HG02588 (cell line): ENCODE measurements around the gene FDX2.
A peak's percentile ranks its signal among the peaks of the same experiment; 100 is the strongest.

Experiments used
- ATAC-seq: cut with Tn5 transposase; IDR thresholded peaks from one replicate; pipeline ENCODE4 v1.9.1; 2021; ENCODE audit warnings: mild to moderate bottlenecking, moderate library complexity; ENCODE audit not compliant: unreplicated experiment

FDX2 gene

DNA sequence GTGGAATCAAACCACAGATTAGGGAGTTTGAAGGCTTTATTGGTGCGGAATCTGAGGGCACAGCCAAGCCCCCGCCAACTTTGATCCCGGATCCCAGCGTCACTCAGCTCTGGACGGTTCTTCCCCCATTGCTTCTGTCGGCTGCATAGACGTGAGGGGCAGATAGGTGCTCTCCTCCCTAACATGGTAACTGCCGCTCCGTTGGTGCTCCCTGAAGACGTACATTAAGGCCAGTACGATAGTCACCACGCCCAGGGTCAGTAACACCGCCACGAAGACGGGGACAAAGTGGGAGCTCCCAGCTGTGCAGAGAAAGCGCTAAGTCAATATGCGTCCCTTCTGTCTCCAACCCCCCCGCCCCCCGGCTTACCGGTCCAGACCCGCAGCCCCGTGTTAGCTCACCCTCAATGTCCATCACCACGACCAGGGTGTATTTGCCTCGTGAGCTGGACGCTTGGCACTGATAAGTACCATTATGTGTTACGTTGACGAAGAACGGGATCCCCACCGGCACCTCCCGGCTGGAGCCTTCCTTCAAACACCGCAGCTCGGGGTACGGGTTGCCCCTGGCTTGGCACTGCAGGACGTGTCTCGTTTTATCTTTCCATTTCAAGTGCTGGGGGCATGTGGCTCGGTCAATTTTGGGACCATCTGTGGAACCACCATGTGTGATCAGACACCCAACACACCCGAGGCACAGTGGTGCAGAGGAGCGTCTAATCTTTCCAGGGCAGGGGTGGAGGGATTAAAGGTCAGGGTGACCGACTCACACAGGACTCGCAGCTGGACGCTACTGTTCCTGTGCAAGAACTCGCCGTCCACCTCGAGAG, 18.2 kb upstream of the FDX2 start:
- peak; percentile 3 for ATAC-seq

DNA sequence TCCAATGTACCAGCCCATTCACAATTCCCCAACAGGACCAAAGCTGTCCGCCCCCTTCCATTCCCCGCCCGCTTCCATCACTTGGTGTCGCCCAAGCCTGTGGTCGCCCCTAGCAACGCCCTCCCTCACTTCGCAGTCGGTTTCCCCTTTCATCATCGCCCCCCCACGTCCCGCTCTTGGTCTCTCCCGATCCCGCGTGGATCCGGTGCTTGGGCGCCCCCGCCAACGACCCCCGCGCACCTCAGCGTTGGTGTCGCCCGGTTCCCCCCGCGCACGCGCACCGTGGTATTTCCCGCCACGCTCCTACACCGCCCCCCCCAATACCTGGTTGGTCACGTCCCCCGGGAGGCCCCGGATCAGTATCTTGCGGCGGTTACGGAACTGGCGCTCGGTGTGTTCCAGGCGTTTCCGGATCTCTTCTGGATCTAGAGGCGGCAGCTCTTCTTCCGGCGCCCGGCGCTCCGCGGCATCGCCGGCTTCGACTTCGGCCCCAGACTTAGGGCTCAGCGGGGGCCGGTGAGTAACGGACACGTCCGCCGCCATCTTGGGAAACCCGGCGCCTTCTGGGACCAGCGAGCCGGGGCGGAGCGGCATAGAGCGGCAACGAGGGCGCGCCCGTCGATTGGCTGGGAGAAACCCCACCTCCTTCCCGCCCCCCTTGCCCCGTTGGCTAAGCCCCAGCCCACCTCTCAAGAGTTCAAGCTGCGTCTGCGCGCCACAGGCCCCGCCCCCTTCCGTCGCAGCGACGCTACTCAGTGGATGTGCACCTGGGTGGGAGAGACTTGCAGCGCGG, 17.3 kb upstream of the FDX2 start, which contains the start of gene RAVER1:
TSS of gene RAVER1 (minus strand) at position 565 of the 793 bp plus-strand sequence. CDS start at position 543, 22 bp downstream.
- peak; percentile 85 for ATAC-seq

DNA sequence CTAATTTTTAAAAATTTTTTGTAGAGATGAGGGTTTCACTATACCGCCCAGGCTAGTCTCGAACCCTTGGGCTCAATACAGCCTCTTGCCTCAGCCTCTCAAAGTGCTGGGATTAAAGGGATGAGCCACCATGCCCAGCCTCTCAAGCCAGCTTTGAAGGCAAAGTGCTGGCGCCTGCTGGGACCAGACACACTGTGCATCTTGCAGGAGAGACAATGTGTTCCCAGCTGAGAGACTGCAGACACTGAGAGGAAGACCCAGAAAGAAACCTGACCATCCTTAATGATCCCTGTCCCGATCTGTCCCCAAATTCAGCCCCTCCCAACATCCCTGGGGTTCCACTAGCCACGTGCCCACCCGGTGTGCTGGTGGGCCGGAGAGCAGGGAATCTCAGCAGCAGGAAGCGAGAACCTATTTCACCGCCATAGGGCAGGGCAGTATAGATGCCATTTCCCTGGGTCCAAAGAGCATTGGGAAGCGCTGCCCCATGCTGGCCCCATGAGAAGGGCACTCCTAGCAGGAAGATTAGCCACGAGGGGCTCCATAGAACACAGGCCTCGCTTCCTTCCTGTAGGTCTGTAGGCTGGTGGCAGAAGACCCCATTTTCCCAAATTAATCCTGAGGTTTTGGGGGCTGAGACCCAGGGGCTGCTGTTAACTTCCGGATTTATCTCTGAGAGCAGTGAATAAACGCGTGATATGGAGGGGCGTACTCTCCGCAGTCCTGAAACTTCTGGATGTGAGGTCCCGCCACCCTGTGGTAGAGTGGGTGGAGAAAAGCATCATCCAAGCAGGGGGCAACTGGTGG, 16.5 kb upstream of the FDX2 start:
- no peak for ATAC-seq

DNA sequence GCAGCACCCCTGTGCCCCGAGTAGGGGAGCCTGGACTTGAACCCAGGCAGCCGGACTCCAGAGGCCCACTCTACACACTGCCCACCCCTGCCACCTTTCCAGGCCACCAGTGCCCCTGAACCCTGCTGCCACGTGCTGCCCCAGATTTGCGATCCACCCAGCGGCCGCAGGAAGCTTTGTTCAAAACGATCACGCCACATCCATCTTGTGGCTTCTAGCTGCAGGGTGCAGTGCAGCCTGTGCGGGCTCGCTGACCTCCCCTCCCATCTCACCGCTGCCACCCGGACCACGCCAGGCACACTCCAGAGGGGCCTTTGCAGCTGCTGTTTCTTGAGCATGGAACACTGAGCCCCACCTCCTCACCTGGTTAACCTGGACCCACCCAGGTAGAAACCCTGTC, 13.7 kb upstream of the FDX2 start:
- ATAC-seq: no peak

DNA sequence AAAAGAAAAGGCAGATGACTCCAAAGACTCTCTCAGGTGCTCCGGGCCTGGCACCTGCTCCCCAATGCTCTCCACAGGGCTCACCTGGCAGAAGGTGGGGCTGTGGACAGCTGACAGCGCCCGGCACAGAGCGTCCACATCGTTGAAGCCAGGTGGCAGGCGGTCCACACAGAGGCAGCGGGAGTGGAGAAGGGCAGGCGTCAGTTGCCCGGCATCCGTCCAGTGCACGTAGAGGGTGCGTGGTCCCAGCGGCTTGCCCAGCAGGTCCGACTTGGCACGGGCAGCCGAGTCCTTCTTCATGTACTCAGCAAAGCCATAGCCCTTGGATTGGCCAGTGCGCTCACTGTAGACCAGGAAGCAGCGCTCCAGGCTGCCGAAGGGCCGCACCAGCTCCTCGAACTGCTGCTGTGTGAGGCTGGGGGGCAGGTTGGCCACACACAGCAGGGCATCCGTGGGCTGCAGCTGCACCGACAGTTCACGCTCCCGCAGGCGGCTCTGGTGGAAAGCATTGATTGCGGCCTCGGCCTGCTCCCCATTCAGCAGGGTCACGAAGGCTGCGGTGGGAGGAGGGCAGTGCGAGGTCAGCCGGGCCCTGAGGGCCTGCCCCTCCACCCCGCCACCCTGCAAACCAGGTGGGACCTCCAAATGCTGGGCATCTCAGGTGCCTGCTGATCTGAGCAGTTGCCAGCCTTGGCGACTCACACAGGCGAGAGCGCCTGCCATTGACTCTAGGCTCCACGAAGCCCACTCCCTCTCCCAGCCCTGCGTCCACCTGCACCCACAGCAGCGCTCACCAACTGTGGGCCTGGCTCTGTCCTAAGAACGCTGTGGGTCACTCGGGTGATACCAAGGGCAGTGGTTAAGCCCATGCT, 13.0 kb upstream of the FDX2 start:
- ATAC-seq: no peak

DNA sequence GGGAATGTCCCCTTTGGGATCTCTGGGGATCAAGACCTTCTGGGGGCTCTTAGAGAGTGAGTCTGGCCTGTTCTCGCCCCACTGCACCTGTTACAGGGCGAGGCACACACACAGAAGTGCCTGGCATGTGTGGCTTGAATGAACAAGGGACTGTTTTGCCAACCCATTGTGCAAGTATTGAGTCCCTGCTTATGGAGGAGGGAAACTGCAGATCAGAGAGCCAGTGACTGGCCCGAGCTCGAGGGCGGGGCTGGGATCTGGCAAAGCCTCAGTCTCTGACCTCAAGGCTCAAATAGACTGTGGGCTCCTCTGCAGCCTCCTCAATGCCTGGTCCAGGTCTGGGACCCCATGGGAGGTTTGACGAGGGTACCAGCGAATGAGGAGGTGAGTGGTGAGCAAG, 12.0 kb upstream of the FDX2 start:
- no peak for ATAC-seq

DNA sequence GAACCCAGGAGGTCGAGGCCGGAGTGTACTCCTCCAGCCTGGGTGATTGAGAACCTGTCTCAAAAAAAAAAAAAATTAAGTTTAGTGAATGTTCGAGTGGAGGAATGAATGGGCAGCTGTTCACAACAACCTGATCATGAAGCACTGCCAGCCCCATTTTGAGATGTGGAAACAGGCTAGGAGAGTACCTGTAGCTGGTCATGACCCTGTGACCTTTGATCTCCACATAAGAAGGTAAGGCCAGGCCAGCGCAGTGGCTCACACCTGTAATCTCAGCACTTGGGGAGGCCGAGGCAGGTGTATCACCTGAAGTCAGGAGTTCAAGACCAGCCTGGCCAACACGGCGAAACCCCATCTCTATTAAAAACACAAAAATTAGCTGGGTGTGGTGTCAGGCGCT, 9.9 kb upstream of the FDX2 start:
- no peak for ATAC-seq

DNA sequence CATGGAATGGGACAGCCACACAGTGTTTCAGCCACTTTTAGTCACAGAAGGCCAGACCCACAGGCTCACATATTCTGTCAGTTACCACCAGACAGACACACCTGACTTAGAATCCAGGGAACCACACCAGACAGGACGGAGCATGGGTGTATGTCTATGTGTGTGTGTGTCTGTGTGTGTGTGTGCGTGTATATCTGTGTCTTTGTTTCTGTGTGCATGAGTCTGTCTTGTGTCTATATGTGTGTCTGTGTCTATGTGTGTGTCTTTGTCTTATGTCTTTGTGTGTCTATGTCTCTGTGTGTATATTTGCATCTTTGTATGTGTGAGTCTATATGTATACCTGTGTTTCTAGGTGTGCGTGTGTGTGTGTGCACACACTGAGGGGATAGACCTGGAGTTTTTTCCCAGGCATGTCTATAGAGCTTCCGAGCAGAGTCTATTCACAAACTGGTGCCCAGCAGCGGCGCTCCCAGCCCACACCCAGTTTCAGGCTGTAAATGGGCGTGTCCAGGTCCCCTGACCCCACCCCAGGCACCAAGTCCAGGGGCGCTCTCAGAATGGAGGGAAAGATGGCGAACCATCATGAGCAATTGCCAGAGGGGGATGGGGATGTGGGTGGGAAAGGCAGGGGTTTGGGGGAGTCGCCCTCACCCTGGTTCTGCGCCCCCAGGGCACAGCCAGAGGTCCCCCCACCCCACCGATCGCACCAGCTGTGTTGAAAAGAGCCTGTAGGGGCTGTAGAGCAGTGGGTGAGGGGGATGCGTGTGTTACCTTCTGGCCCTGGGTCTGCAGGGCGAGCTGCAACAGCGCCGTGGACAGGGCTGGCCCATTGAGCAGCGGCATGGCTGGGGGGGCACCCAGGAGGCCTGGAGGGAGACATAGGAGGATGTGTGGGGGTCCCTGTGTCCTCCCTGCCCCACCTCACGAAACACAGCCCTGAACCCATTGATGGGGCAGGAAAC, 6.3 kb upstream of the FDX2 start:
- no peak for ATAC-seq

DNA sequence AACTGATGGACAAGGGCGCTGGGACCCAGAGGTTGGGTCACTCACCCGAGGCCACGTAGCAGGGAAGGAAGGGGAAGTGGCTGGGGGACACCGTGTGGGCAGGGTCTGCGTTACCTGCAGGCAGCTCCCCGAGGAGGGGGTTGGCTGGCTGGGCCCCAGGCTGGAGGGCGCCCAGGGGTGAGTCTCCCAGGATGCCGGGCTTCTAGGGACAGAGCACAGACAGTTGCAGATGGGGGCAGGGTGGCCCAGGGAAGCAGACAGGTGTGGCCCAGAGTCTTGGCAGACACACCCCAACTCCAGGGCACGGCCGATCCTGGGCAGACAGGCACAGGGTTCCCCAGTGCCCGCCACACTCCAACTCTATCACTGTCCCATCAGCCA, 5.6 kb upstream of the FDX2 start:
- ATAC-seq: no peak

DNA sequence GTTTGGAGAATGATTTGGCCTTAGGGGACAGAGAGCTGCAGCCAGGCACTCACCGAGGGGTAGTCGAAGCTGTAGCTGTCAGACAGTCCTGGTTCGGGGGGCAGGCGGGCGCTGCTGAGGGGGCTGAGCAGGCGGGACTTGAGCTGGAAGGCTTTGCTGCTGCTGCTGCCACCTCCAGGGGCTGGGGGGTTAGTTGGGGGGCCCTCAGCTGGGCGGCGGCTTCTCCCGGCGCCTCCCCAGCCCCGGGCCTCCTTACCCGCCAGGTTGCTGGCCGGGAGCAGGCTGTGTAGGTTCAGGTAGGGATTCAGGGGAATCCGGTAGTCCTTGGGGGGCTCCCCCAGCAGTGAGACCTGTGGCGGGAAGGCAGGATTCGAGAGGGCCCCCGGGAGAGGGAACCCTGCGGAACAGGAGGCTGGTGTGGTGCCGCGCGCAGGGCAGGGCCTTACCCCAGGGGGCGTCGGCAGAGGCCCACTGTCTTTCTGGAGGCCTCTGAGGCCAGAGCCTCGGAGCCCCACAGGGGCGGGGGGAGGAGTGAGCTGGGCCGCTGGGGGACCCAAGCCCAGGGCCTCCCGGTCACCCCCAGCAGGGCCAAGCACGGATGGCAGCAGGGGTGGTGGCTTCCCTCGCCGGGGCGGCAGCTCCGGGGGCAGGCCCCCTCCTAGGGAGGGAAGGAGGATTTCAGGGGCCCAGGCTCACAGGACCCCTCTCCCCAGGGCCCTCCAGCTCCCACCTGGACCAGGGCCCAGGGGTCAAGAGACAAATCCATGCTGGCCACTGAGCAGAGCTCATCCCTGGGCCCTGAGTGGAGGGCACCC, 5.0 kb upstream of the FDX2 start:
- no peak for ATAC-seq

DNA sequence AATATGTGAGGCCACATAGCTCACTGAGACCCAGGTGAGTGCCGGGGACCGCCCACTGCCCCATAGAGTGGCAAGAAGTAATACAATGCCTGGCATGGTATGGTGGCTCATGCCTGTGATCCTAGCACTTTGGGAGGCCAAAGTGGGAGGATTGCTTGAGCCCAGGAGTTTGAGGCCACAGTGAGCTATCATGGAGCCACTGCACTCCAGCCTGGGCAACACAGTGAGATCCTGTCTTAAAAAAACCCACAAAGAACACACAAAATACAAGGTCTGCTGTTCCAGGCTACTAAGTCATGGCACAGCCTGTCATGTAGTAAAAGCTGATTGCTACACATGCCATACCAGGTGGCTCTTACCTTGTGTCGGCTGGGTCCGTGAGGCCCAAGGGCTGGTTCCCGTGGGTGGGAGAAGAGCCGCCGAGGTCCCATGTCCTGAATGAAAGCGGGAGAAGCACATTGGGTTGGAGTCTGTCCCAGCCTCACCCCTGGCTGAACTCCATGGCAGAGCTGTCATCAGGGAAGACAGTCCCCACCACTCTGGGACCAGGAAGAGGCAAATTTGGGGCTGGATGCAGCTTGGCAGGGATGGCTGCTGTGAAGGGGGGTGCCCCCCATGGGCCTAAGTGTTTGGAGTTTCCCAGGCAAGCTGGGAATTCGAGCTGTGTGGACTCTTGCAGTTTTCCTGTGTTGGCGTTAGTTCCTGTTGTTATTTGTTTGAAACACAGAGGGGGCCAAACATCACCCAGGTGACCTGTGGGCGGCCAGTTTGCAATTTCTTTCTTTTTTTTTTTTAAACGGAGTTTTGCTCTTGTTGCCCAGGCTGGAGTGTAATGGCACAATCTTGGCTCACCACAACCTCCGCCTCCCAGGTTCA, 3.2 kb upstream of the FDX2 start:
- no peak for ATAC-seq

DNA sequence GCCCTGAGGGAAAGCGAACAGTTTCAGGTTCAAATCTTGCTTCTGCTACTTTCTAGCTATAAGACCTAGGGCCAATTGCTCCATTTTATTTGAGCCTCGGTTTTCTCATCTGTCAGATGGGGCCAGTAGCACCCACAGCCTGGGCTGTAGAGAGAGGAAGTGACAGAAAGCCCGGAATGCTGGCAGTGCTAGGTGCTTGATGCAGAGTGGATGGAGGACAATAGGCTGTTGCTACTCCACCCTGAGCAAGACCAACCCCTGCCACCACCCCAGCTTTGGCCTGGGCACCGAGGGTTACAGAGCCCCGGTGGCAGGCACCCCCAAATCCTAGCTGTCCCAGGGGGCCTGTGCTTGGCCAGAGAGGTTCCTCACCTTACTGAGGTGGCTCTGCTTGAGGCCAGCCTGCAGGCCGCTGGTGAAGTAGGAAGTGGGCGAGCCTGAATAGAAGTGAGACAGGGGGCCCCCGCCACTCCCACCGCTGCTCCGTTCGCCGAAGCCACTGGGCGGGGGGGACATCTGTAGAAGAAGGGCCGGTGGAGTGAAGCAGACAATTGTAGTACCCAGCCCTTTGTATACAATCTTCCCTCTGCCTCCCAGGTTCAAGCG, 2.1 kb upstream of the FDX2 start:
- no peak for ATAC-seq

DNA sequence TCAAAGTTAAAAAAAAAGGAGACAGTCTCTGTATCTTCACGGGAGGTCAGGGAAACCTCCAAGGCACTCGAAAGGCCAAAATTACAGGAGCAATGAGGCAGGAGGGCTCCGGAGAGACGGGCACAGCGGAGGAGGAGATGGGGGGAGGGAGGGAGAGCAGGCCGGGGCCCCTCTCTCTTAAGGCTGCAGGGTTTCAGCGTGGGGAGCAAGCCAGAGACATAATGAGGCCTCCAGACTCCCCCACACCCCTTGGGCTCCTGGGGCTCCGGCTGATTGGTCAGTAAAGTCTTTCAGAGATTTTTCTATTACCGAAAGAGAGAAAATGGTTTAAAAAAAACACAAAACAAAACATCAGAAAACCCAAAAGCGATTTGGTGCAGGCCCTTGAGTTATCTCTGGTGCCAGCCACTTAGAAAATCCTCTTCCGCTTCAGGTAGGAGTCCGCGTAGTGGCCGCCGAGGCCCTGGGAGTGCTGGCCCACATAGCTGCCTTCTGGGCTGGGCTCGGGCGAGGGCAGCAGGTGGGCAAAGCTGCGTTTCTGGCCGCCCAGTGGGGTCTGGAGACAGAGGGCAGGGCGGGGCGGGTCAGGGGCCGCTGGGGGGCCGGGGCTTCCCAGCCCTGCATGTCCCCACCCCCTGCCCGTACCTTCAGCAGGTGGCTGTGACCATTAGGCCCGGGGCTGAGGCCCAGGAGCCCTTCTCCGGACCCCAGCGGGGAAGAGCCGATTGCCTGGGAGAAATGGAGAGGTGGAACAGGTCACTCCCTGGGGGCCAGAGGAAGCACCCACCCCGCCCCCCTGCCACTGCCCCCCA, 1.4 kb upstream of the FDX2 start:
- ATAC-seq: no peak

DNA sequence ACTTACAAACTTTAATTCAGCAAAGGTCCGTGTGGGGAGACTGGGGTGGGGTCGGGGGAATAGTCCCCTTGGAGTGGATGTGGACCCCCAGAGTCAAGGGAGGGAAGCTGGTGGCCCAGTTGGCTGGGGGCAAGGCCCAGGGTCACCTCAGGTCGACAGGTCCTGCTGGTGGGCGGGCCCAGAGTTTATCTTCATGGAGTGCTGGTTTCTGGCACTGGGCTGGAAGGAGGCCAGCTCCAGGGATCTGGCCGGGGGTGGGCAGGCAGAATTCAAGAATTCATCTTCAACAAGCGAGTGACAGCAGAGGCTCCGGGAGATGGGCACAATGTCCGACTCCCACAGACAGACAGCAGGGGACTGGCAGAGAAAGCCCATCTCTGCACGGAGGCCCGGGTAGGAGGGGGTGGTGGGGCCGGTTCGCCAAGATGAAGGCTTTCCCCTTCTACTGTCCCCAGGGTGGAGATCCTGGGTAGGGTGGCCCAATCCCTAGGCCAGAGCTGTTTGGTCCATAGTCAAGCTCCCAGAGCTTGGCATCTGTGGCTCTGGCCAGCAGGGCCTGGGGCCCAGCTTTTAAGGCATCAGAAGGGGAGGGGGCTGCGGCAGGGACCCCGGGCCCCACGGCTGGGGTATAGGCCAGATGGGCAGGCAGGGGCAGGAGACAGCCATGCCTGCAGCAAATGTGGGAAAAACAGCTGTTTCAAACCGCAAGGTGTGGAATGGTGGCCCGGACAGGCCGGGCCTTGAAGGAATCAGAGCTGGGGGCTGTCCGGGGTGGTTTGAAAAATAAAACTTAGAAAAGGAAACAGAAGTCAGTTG, 622 bp upstream of the FDX2 start:
- no peak for ATAC-seq

DNA sequence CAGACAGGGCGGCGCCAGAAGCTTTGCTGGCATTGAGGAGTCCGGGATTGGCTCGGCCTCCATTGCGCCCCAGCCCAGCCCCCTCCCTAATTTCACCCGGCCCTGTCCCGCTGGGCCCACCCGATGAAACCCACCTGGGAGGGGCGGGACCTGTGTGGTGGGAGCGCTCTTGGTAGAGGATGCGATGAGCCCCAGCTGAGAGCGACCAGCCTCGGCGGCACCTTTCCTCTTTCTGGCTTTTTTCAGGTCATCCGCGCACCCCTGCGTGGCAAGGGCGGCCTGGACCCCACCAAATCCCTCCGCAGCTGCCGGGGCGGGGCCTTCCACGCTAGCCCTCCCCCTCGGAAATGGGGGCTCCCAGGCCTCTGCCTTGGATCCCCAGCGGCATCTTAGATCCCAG, 6.4 kb downstream of the FDX2 start, which contains the start of gene ZGLP1:
TSS of gene ZGLP1 (minus strand) at position 393 of the 400 bp plus-strand sequence.
- no peak for ATAC-seq
